ENCODE results near the gene NEK6. TPM values are rescaled to one million over a fixed set of nuclear protein-coding genes. Genes with fewer than 3 reads are reported as not detected.

Gene NEK6
- total RNA-seq: 23.9 and 24.4 TPM in 2 replicates
- long read RNA-seq, transcript NEK6-201 (10 exons, 3,447 nt): major isoform, 30 of 39 reads
- long read RNA-seq, partial matches to known transcripts: 1 of 39 reads
- long read RNA-seq, other reads (novel, unspliced or antisense): 6 of 39 reads

DNA sequence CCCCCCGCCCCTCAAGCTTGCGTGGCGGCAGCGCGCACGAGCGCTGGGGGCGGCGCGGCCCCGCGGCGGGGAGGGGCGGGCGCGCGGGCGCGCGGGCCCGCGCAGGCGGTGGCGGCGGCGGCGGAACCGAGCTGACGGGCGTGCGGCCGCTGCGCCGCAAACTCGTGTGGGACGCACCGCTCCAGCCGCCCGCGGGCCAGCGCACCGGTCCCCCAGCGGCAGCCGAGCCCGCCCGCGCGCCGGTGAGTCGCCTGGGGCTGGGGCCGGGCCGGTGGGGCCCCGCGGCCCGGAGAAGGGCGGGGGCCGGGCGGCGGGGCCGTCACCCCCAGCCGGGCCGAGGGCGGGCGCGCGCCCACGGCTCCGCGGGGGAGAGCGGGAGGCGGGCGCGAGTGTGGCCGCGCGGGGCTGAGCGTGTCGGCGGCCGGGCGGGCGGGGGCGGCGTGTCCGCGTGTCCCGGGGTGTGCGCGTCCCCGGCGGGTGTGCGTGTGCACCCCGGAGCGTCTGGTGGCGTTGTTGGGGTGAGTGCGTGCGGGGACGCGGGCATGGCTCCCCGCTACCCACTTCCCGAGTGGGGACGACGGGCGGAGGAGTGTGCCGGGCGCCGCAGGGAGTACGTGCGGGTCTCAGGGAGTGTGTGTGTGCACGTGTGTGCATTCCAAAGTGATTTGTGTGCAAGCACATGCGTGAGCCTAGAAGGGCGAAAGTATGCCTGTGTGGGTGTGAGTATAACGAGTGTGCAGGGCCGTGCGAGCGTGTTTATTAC is at the start of gene NEK6:
Gene NEK6, plus strand, starts transcription at position 106 of the 763 bp plus-strand sequence. CDS start 44,016 bp downstream, outside the sequence.
- Mint-ChIP-seq H3K4me1 (ENCODE audit: low read depth) (peaks cover 23% of the 10 kb centered on the region), H3K27me3 (peaks cover 5% of the 10 kb centered on the region), H3K27ac (peak within 1 kb of the TSS; percentile 98), H3K9me3 (ENCODE audit: low read depth) (no peaks in the 10 kb centered on the region), H3K4me3 (ENCODE audit: low read depth) (peak within 1 kb of the TSS; percentile 94), H3K36me3 (ENCODE audit: insufficient read depth) (no peaks in the 10 kb centered on the region)
- no peak for DNase-seq (ENCODE audit: low spot score, unreplicated experiment)
- TF ChIP-seq, protein P1, sequence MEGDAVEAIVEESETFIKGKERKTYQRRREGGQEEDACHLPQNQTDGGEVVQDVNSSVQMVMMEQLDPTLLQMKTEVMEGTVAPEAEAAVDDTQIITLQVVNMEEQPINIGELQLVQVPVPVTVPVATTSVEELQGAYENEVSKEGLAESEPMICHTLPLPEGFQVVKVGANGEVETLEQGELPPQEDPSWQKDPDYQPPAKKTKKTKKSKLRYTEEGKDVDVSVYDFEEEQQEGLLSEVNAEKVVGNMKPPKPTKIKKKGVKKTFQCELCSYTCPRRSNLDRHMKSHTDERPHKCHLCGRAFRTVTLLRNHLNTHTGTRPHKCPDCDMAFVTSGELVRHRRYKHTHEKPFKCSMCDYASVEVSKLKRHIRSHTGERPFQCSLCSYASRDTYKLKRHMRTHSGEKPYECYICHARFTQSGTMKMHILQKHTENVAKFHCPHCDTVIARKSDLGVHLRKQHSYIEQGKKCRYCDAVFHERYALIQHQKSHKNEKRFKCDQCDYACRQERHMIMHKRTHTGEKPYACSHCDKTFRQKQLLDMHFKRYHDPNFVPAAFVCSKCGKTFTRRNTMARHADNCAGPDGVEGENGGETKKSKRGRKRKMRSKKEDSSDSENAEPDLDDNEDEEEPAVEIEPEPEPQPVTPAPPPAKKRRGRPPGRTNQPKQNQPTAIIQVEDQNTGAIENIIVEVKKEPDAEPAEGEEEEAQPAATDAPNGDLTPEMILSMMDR (IDR thresholded peaks at IDR 0.05; ENCODE audit: unreplicated experiment): no peak

DNA sequence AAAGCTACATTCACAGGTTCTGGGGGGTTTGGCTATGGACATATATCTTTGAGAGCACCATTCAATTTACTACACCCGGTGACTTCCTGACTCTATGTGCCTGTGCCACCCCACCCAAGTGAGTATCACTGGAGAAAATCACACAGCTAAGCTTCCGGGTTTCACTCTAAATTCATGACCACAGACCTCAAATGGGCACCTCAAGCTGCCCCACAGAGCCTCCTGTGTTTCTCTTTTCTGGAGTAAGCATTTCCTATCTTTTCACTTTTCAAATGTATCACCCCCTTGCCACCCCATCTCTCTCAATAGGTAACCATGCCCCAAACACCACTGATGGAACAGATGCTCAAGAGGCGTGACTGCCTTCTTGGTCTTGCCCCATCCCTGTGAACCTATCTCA is 49.2 kb upstream of the NEK6 start:
- Mint-ChIP-seq H3K9me3 (ENCODE audit: low read depth) (peaks cover 4% of the 10 kb centered on the region), H3K27me3 (peaks cover 15% of the 10 kb centered on the region), H3K36me3 (ENCODE audit: insufficient read depth) (no peaks in the 10 kb centered on the region), H3K4me1 (ENCODE audit: low read depth) (no peaks in the 10 kb centered on the region), H3K27ac (no peak overlapping the region), H3K4me3 (ENCODE audit: low read depth) (no peak overlapping the region)
- DNase-seq (ENCODE audit: low spot score, unreplicated experiment): no peak
- TF ChIP-seq, protein P1 (IDR thresholded peaks at IDR 0.05; ENCODE audit: unreplicated experiment): no peak

DNA sequence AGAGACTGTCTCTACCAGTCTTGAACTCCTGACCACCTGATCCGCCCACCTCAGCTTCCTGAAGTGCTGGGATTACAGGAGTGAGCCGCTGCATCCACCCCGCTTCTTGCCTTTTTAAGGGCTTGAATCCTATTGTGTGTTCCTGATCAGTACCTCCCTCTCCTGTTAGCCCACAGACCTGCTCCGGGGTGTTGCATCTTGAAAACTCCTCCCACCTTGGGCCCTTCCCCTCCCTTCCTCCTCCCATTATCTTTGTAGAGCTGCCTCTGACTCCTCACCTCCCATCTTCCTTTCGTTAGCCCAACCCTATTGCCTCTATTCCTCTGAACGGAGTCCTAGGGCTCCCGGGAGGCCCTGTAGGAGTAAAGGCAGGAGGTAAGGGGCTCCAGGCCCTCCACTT is 48.5 kb upstream of the NEK6 start:
- TF ChIP-seq, protein P1 (IDR thresholded peaks at IDR 0.05; ENCODE audit: unreplicated experiment): no peak
- Mint-ChIP-seq H3K36me3 (ENCODE audit: insufficient read depth) (no peaks in the 10 kb centered on the region), H3K4me3 (ENCODE audit: low read depth) (no peak overlapping the region), H3K4me1 (ENCODE audit: low read depth) (no peaks in the 10 kb centered on the region), H3K27me3 (peaks cover 11% of the 10 kb centered on the region), H3K9me3 (ENCODE audit: low read depth) (peaks cover 4% of the 10 kb centered on the region), H3K27ac (no peak overlapping the region)
- no peak for DNase-seq (ENCODE audit: low spot score, unreplicated experiment)

DNA sequence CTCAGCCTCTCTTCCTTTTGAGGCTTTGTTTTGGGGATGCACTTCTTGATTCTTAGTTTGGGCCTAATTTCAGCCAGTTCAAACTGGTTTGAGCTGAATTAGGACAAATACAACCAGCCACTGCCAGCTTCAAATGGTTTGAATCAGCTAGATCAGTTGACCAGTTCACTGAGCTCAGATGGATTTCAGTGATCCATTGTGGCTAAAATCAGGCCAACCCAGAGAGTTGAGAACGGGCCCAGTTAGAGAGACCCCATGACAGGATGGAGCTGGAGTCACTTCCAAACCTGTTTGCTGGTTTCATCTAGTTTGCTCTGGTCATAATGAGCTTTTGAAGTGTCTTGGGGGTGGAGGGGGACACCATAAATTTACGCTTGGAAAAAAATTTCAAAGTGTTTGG is 48.0 kb upstream of the NEK6 start:
- peaks cover 4% of the 10 kb centered on the region for H3K9me3 Mint-ChIP-seq (ENCODE audit: low read depth)
- no peak for DNase-seq (ENCODE audit: low spot score, unreplicated experiment)
- H3K36me3 Mint-ChIP-seq (ENCODE audit: insufficient read depth): no peaks in the 10 kb centered on the region
- H3K27me3 Mint-ChIP-seq: peaks cover 11% of the 10 kb centered on the region
- no peak overlapping the region for H3K4me3 Mint-ChIP-seq (ENCODE audit: low read depth)
- no peaks in the 10 kb centered on the region for H3K4me1 Mint-ChIP-seq (ENCODE audit: low read depth)
- H3K27ac Mint-ChIP-seq: no peak overlapping the region
- TF ChIP-seq, protein P1 (IDR thresholded peaks at IDR 0.05; ENCODE audit: unreplicated experiment): no peak

DNA sequence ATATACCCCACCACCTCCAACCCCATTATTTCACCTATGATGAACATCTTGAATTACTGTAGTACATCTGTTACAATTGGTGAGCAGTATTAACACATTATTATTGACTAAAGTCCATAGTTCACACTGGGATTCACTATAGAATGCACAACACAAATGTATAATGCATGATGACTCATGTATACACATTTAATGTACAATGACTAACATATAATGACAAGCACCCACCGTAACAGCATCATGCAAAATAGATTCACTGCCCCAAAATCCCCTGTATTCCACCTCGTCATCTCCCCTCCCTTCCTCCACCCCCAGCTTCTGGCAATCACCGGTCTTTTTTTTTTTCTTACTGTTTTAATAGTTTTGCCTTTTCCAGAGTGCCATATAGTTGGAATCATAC is 47.1 kb upstream of the NEK6 start:
- Mint-ChIP-seq H3K9me3 (ENCODE audit: low read depth) (no peaks in the 10 kb centered on the region), H3K4me1 (ENCODE audit: low read depth) (no peaks in the 10 kb centered on the region), H3K4me3 (ENCODE audit: low read depth) (no peak overlapping the region), H3K27me3 (peaks cover 7% of the 10 kb centered on the region), H3K27ac (no peak overlapping the region), H3K36me3 (ENCODE audit: insufficient read depth) (no peaks in the 10 kb centered on the region)
- DNase-seq (ENCODE audit: low spot score, unreplicated experiment): no peak
- TF ChIP-seq, protein P1 (IDR thresholded peaks at IDR 0.05; ENCODE audit: unreplicated experiment): no peak

Data from progenitor cell of endocrine pancreas (in vitro differentiated cells).